ENCODE results near the gene IGFLR1. TPM values are rescaled to one million over a fixed set of nuclear protein-coding genes. Genes with fewer than 3 reads are reported as not detected.

The IGFLR1 gene
- total and polyA plus RNA-seq, 12 donors = 4.9 to 35.3 (median 14.7) TPM

DNA sequence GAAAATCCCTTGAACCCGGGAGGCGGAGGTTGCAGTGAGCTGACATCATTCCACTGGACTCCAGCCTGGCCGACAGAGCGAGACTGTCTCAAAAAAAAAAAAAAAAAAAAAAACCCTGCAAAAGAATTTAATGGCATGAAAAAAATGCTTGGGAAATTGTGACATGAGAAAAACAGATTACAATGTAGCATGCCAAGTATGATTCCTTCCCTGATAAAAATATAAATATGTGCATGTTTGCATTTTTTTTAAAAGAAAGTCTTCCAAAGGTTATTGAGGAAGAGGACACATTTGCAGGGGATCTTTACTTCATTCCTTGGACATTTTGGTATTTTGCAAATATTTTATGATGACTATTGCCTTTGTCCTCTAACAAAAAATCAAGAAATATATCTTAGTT, 52.4 kb downstream of the IGFLR1 start:
- TF ChIP-seq POLR2A (IDR thresholded peaks at IDR 0.05) = no peak
- TF ChIP-seq, protein P1, sequence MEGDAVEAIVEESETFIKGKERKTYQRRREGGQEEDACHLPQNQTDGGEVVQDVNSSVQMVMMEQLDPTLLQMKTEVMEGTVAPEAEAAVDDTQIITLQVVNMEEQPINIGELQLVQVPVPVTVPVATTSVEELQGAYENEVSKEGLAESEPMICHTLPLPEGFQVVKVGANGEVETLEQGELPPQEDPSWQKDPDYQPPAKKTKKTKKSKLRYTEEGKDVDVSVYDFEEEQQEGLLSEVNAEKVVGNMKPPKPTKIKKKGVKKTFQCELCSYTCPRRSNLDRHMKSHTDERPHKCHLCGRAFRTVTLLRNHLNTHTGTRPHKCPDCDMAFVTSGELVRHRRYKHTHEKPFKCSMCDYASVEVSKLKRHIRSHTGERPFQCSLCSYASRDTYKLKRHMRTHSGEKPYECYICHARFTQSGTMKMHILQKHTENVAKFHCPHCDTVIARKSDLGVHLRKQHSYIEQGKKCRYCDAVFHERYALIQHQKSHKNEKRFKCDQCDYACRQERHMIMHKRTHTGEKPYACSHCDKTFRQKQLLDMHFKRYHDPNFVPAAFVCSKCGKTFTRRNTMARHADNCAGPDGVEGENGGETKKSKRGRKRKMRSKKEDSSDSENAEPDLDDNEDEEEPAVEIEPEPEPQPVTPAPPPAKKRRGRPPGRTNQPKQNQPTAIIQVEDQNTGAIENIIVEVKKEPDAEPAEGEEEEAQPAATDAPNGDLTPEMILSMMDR (IDR thresholded peaks at IDR 0.05) = no peak
- Histone ChIP-seq H3K27ac (no peak overlapping the region), H3K4me1 (replicated peaks in 1 of 2) (no peaks in the 10 kb centered on the region), H3K9me3 (replicated peaks in 1 of 3) (no peaks in the 10 kb centered on the region), H3K27me3 (no peaks in the 10 kb centered on the region), H3K36me3 (replicated peaks in 1 of 2) (no peaks in the 10 kb centered on the region), H3K4me3 (no peak overlapping the region)
- DNase-seq = no peak
- 33 to 60% (median 54%) methylated on average over 4 of the region's 4 CpGs for WGBS, 4 donors
- intact Hi-C loops (cut with DNase I) = loop anchor here in 1 of 2 donors (10.0 kb wide), 1 partner anchor 245 kb away; the partner anchor contains the start of gene LRFN3

Other genes with a start within 250 kb of the IGFLR1 start
- gene DMKN, start 228.8 kb downstream of the IGFLR1 start, total RNA-seq = 10 to 100 TPM in 5 of 9 donors, 1 to 10 TPM in 4; 2.7 to 39.4 (median 17.1) TPM
- gene DMKN, start 228.8 kb downstream of the IGFLR1 start, polyA plus RNA-seq = 10 to 100 TPM; 29.3 to 70.5 (median 63.2) TPM
- gene SBSN, start 214.1 kb downstream of the IGFLR1 start, total RNA-seq = not detected
- under 1 TPM in 1 of 3 donors, not detected in 2; 0.77 TPM for gene SBSN, start 214.1 kb downstream of the IGFLR1 start, polyA plus RNA-seq
- gene GAPDHS, start 209.0 kb downstream of the IGFLR1 start, total RNA-seq = not detected
- not detected for gene GAPDHS, start 209.0 kb downstream of the IGFLR1 start, polyA plus RNA-seq
- 100 to 1,000 TPM; 139 to 261 (median 173) TPM for gene TMEM147, start 196.8 kb downstream of the IGFLR1 start, total RNA-seq
- gene TMEM147, start 196.8 kb downstream of the IGFLR1 start, polyA plus RNA-seq = 100 to 1,000 TPM in 2 of 3 donors, 10 to 100 TPM in 1; 86.5 to 215 (median 188) TPM
- 10 to 100 TPM in 3 of 9 donors, 1 to 10 TPM in 6; 2.2 to 60.4 (median 7.3) TPM for gene ATP4A, start 178.8 kb downstream of the IGFLR1 start, total RNA-seq
- 10 to 100 TPM in 1 of 3 donors, 1 to 10 TPM in 2; 6.5 to 63.5 (median 7.6) TPM for gene ATP4A, start 178.8 kb downstream of the IGFLR1 start, polyA plus RNA-seq
- under 1 TPM in 2 of 9 donors, not detected in 7; 0.61 to 0.81 TPM for gene PMIS2, start 156.3 kb downstream of the IGFLR1 start, total RNA-seq
- gene PMIS2, start 156.3 kb downstream of the IGFLR1 start, polyA plus RNA-seq = not detected
- gene HAUS5, start 129.7 kb downstream of the IGFLR1 start, total RNA-seq = 10 to 100 TPM in 5 of 9 donors, 1 to 10 TPM in 4; 6.2 to 22.4 (median 10.3) TPM
- 10 to 100 TPM in 2 of 3 donors, 1 to 10 TPM in 1; 5.2 to 38.2 (median 20.7) TPM for gene HAUS5, start 129.7 kb downstream of the IGFLR1 start, polyA plus RNA-seq
- 10 to 100 TPM; 42.6 to 92.9 (median 74.6) TPM for gene RBM42, start 113.4 kb downstream of the IGFLR1 start, total RNA-seq
- gene RBM42, start 113.4 kb downstream of the IGFLR1 start, polyA plus RNA-seq = 100 to 1,000 TPM in 1 of 3 donors, 10 to 100 TPM in 2; 23.9 to 107 (median 80.7) TPM
- 1 to 10 TPM in 6 of 9 donors, under 1 TPM in 1, not detected in 2; 0.96 to 2.6 (median 2.1) TPM for gene ETV2, start 100.7 kb downstream of the IGFLR1 start, total RNA-seq
- 1 to 10 TPM in 2 of 3 donors, under 1 TPM in 1; 0.38 to 5.3 (median 5.0) TPM for gene ETV2, start 100.7 kb downstream of the IGFLR1 start, polyA plus RNA-seq
- gene COX6B1, start 94.1 kb downstream of the IGFLR1 start, total RNA-seq = 100 to 1,000 TPM; 289 to 694 (median 493) TPM
- 1,000 to 10,000 TPM in 2 of 3 donors, 100 to 1,000 TPM in 1; 626 to 1,985 (median 1,187) TPM for gene COX6B1, start 94.1 kb downstream of the IGFLR1 start, polyA plus RNA-seq
- gene UPK1A, start 75.9 kb downstream of the IGFLR1 start, total RNA-seq = not detected
- gene UPK1A, start 75.9 kb downstream of the IGFLR1 start, polyA plus RNA-seq = 1 to 10 TPM in 1 of 3 donors, not detected in 2; 1.2 TPM
- gene ZBTB32, start 37.9 kb downstream of the IGFLR1 start, total RNA-seq = under 1 TPM in 1 of 9 donors, not detected in 8; 0.38 TPM
- under 1 TPM in 2 of 3 donors, not detected in 1; 0.27 to 0.40 TPM for gene ZBTB32, start 37.9 kb downstream of the IGFLR1 start, polyA plus RNA-seq
- gene KMT2B, start 24.4 kb downstream of the IGFLR1 start, total RNA-seq = 10 to 100 TPM in 8 of 9 donors, 1 to 10 TPM in 1; 6.6 to 41.8 (median 19.8) TPM
- gene KMT2B, start 24.4 kb downstream of the IGFLR1 start, polyA plus RNA-seq = 10 to 100 TPM; 10.1 to 97.3 (median 70.3) TPM
- 10 to 100 TPM; 14.8 to 55.0 (median 32.7) TPM for gene U2AF1L4, start 3.0 kb upstream of the IGFLR1 start, total RNA-seq
- 100 to 1,000 TPM in 2 of 3 donors, 10 to 100 TPM in 1; 30.3 to 255 (median 104) TPM for gene U2AF1L4, start 3.0 kb upstream of the IGFLR1 start, polyA plus RNA-seq
- 100 to 1,000 TPM in 1 of 9 donors, 10 to 100 TPM in 8; 29.5 to 149 (median 71.0) TPM for gene PSENEN, start 3.2 kb upstream of the IGFLR1 start, total RNA-seq
- gene PSENEN, start 3.2 kb upstream of the IGFLR1 start, polyA plus RNA-seq = 100 to 1,000 TPM in 2 of 3 donors, 10 to 100 TPM in 1; 93.1 to 230 (median 174) TPM
- 10 to 100 TPM in 8 of 9 donors, 1 to 10 TPM in 1; 6.0 to 28.2 (median 12.5) TPM for gene LIN37, start 6.1 kb upstream of the IGFLR1 start, total RNA-seq
- 100 to 1,000 TPM in 1 of 3 donors, 10 to 100 TPM in 2; 11.3 to 137 (median 75.9) TPM for gene LIN37, start 6.1 kb upstream of the IGFLR1 start, polyA plus RNA-seq
- gene HSPB6, start 14.6 kb upstream of the IGFLR1 start, total RNA-seq = 100 to 1,000 TPM in 7 of 9 donors, 10 to 100 TPM in 2; 21.1 to 431 (median 164) TPM
- gene HSPB6, start 14.6 kb upstream of the IGFLR1 start, polyA plus RNA-seq = 100 to 1,000 TPM; 524 to 932 (median 718) TPM
- 10 to 100 TPM in 5 of 9 donors, 1 to 10 TPM in 4; 4.4 to 18.5 (median 10.2) TPM for gene PROSER3, start 15.7 kb upstream of the IGFLR1 start, total RNA-seq
- gene PROSER3, start 15.7 kb upstream of the IGFLR1 start, polyA plus RNA-seq = 10 to 100 TPM in 2 of 3 donors, 1 to 10 TPM in 1; 7.0 to 27.3 (median 14.7) TPM
- gene ARHGAP33, start 33.1 kb upstream of the IGFLR1 start, total RNA-seq = 10 to 100 TPM in 3 of 9 donors, 1 to 10 TPM in 5, under 1 TPM in 1; 0.54 to 30.9 (median 5.4) TPM
- 10 to 100 TPM in 2 of 3 donors, 1 to 10 TPM in 1; 1.2 to 90.3 (median 27.9) TPM for gene ARHGAP33, start 33.1 kb upstream of the IGFLR1 start, polyA plus RNA-seq
- under 1 TPM in 1 of 9 donors, not detected in 8; 0.46 TPM for gene PRODH2, start 70.4 kb upstream of the IGFLR1 start, total RNA-seq
- under 1 TPM in 1 of 3 donors, not detected in 2; 0.07 TPM for gene PRODH2, start 70.4 kb upstream of the IGFLR1 start, polyA plus RNA-seq
- gene NPHS1, start 110.1 kb upstream of the IGFLR1 start, total RNA-seq = under 1 TPM in 1 of 9 donors, not detected in 8; 0.31 TPM
- not detected for gene NPHS1, start 110.1 kb upstream of the IGFLR1 start, polyA plus RNA-seq
- under 1 TPM in 4 of 9 donors, not detected in 5; 0.06 to 0.32 (median 0.11) TPM for gene KIRREL2, start 114.5 kb upstream of the IGFLR1 start, total RNA-seq
- under 1 TPM; 0.03 to 0.24 (median 0.15) TPM for gene KIRREL2, start 114.5 kb upstream of the IGFLR1 start, polyA plus RNA-seq
- 10 to 100 TPM in 4 of 9 donors, 1 to 10 TPM in 5; 1.0 to 68.7 (median 8.6) TPM for gene APLP1, start 126.1 kb upstream of the IGFLR1 start, total RNA-seq
- 100 to 1,000 TPM in 1 of 3 donors, 10 to 100 TPM in 2; 77.4 to 278 (median 89.7) TPM for gene APLP1, start 126.1 kb upstream of the IGFLR1 start, polyA plus RNA-seq
- 10 to 100 TPM in 2 of 9 donors, 1 to 10 TPM in 7; 1.7 to 10.8 (median 6.7) TPM for gene NFKBID, start 158.1 kb upstream of the IGFLR1 start, total RNA-seq
- 10 to 100 TPM in 2 of 3 donors, 1 to 10 TPM in 1; 1.5 to 18.9 (median 14.7) TPM for gene NFKBID, start 158.1 kb upstream of the IGFLR1 start, polyA plus RNA-seq
- 10 to 100 TPM in 5 of 9 donors, 1 to 10 TPM in 3, not detected in 1; 3.1 to 24.3 (median 10.3) TPM for gene HCST, start 160.1 kb upstream of the IGFLR1 start, total RNA-seq
- gene HCST, start 160.1 kb upstream of the IGFLR1 start, polyA plus RNA-seq = 10 to 100 TPM in 2 of 3 donors, 1 to 10 TPM in 1; 2.8 to 97.2 (median 41.4) TPM
- gene TYROBP, start 165.8 kb upstream of the IGFLR1 start, total RNA-seq = 100 to 1,000 TPM in 7 of 9 donors, 10 to 100 TPM in 2; 11.8 to 323 (median 138) TPM
- gene TYROBP, start 165.8 kb upstream of the IGFLR1 start, polyA plus RNA-seq = 100 to 1,000 TPM in 2 of 3 donors, 10 to 100 TPM in 1; 83.9 to 291 (median 290) TPM
- 10 to 100 TPM in 7 of 9 donors, 1 to 10 TPM in 2; 1.7 to 23.3 (median 15.5) TPM for gene LRFN3, start 193.9 kb upstream of the IGFLR1 start, total RNA-seq
- 1 to 10 TPM; 3.7 to 8.4 (median 7.1) TPM for gene LRFN3, start 193.9 kb upstream of the IGFLR1 start, polyA plus RNA-seq

All from adrenal gland (tissue), 12 donors.